ENCODE measurements around the gene TNFRSF12A.
"Not testable (repeated sequence)": the region's sequence is repeated elsewhere in the genome, so short reads cannot be mapped to it uniquely, and the experiment has no call there.

The TNFRSF12A gene

GRCh38 chr16:3049921-3050481 is 29.8 kb downstream of the TNFRSF12A start:
- TF ChIP-seq, protein P1, sequence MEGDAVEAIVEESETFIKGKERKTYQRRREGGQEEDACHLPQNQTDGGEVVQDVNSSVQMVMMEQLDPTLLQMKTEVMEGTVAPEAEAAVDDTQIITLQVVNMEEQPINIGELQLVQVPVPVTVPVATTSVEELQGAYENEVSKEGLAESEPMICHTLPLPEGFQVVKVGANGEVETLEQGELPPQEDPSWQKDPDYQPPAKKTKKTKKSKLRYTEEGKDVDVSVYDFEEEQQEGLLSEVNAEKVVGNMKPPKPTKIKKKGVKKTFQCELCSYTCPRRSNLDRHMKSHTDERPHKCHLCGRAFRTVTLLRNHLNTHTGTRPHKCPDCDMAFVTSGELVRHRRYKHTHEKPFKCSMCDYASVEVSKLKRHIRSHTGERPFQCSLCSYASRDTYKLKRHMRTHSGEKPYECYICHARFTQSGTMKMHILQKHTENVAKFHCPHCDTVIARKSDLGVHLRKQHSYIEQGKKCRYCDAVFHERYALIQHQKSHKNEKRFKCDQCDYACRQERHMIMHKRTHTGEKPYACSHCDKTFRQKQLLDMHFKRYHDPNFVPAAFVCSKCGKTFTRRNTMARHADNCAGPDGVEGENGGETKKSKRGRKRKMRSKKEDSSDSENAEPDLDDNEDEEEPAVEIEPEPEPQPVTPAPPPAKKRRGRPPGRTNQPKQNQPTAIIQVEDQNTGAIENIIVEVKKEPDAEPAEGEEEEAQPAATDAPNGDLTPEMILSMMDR (IDR thresholded peaks at IDR 0.05; ENCODE audit: insufficient read depth, missing control alignments): no peak
- DNase-seq (ENCODE audit: insufficient read length, low spot score): no peak
- FAIRE-seq: no peak

GRCh38 chr16:3050487-3050886 is 30.3 kb downstream of the TNFRSF12A start:
- FAIRE-seq (no peak), DNase-seq (ENCODE audit: insufficient read length, low spot score) (no peak)
- TF ChIP-seq, protein P1 (IDR thresholded peaks at IDR 0.05; ENCODE audit: insufficient read depth, missing control alignments): no peak

DNA sequence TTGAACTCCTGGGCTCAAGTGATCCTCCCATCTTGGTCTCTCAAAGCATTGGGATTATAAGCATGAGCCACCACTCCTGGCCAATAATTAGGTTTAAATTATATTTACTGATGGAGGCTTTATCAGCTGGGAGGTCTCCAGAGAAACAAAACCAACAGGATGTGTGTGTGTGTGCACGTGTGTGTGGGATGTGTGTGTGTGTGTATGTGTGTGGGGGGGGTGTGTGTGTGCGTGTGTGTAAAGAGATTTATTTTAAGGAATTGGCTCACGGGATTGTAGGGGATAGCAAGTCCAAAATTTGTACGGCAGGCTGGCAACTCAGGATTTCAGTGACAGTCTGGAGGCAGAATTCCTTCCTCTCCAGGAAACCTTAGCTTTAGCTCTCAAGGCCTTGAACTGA is 30.8 kb downstream of the TNFRSF12A start:
- FAIRE-seq: no peak
- no peak for DNase-seq (ENCODE audit: insufficient read length, low spot score)

DNA sequence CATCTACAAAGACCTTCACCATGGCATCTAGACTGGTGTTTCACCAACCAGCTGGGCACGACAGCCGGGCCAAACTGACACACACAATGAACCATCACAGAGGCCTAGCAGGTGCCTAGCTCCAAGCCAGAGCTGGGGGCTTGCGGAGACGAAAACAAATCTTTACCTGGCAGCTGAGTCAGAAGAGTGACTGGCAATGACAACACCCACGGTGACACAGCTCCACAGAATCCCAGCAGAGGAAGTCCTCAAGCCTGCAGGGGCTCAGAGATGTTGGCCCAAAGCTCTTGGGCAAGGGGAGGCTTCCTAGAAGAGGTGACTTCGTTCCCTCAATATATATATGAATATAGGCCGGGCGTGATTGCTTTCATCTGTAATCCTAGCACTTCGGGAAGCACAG is 31.3 kb downstream of the TNFRSF12A start:
- DNase-seq (ENCODE audit: insufficient read length, low spot score): no peak
- FAIRE-seq: no peak
- TF ChIP-seq, protein P1 (IDR thresholded peaks at IDR 0.05; ENCODE audit: insufficient read depth, missing control alignments): no peak

More for the DNA sequence above, 30.8 kb downstream of the TNFRSF12A start:
- TF ChIP-seq, protein P1 (IDR thresholded peaks at IDR 0.05; ENCODE audit: insufficient read depth, missing control alignments): no peak

- FAIRE-seq; DNase-seq (ENCODE audit: insufficient read length, low spot score): not testable (repeated sequence)
Observed at GRCh38 chr16:3052571-3053329, 32.6 kb downstream of the TNFRSF12A start.

DNA sequence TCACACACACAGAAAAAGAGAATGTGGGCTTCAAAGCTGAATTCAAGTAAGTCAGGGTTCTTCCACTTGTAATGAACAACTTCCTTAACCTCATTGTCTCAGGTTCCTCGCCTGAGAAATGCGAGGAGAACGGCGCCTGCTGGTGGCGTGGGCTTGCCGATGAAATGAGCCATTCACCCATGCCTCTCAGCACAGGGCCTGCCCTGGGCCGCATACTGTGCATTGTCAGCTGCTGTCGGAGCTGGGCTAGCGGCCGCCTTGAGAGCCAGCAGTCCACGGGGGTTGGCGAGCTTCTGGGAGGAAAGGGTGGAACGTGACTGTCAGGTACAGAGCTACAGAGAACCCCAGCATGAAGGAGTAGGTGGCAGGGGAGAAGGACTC is 33.2 kb downstream of the TNFRSF12A start:
- not testable (repeated sequence) for FAIRE-seq; DNase-seq (ENCODE audit: insufficient read length, low spot score)

- TF ChIP-seq, protein P1 (IDR thresholded peaks at IDR 0.05; ENCODE audit: insufficient read depth, missing control alignments): no peak
- no peak for DNase-seq (ENCODE audit: insufficient read length, low spot score)
- FAIRE-seq: no peak
Observed at GRCh38 chr16:3054965-3055733, 35.0 kb downstream of the TNFRSF12A start.

- not testable (repeated sequence) for DNase-seq (ENCODE audit: insufficient read length, low spot score); FAIRE-seq
Observed at GRCh38 chr16:3055734-3056115, 35.6 kb downstream of the TNFRSF12A start.

Data from D721Med (cell line).